ENCODE data around the gene ARHGAP6. TPM values are rescaled to one million over a fixed set of nuclear protein-coding genes. Genes with fewer than 3 reads are reported as not detected.

ARHGAP6 gene
- total and polyA plus RNA-seq, 2 experiments from 2014 or later = 0.26 to 0.59 TPM

- no peak for TF ChIP-seq ETS1 (IDR thresholded peaks at IDR 0.05)
- no peak for TF ChIP-seq ZNF331 (CRISPR knock-in tag; IDR thresholded peaks at IDR 0.05; ENCODE audit: low read depth)
- TF ChIP-seq STAT1 (IDR thresholded peaks at IDR 0.05; ENCODE audit: unreplicated experiment) = no peak
These were observed 536.1 kb downstream of the ARHGAP6 start (continued) for GRCh38 chrX:11129534-11130105.

- Mint-ChIP-seq H3K36me3 (ENCODE audit: low read depth) (peaks cover 28% of the 10 kb centered on the region), H3K9me3 (no peaks in the 10 kb centered on the region), H3K27me3 (ENCODE audit: insufficient read depth, low read depth, poor library complexity) (no peaks in the 10 kb centered on the region), H3K4me1 (peaks cover 8% of the 10 kb centered on the region; the same call in 1 of the 3 replicates), H3K4me3 (no peak overlapping the region), H3K27ac (no peak overlapping the region)
- no peak overlapping the region for H3K4me2 ChIP-seq
- no peaks in the 10 kb centered on the region for H4K20me1 ChIP-seq (replicated peaks; ENCODE audit: insufficient read depth)
- no peak for TF ChIP-seq CREB1 (CRISPR knock-in tag; IDR thresholded peaks at IDR 0.05; ENCODE audit: low read depth)
- TF ChIP-seq JUNB (IDR thresholded peaks at IDR 0.05; ENCODE audit: unreplicated experiment) = no peak
- no peak for TF ChIP-seq POLR2AphosphoS5 (IDR thresholded peaks at IDR 0.05; ENCODE audit: low read depth)
- TF ChIP-seq NANOG (IDR thresholded peaks at IDR 0.05; ENCODE audit: borderline replicate concordance) = no peak
- no peak for TF ChIP-seq EZH2phosphoT487 (IDR thresholded peaks at IDR 0.05; ENCODE audit: unreplicated experiment)
- H3K4me3 ChIP-seq = no peak overlapping the region
- H3K4me1 ChIP-seq (ENCODE audit: insufficient read depth) = no peaks in the 10 kb centered on the region
- peaks cover 4% of the 10 kb centered on the region; the same call in 1 of the 2 replicates for H3K36me3 ChIP-seq (ENCODE audit: insufficient read depth)
- ATAC-seq (no peak), DNase-seq (ENCODE audit: low spot score) (no peak)
- H3K27me3 ChIP-seq (ENCODE audit: insufficient read depth) = no peaks in the 10 kb centered on the region
- no peak overlapping the region for H3K27ac ChIP-seq (ENCODE audit: low read depth)
- H3K9me2 ChIP-seq (ENCODE audit: insufficient read depth) = no peaks in the 10 kb centered on the region
- H2AFZ ChIP-seq = no peak overlapping the region
- no peaks in the 10 kb centered on the region for H3K79me2 ChIP-seq (replicated peaks; ENCODE audit: insufficient read depth)
- no peaks in the 10 kb centered on the region for H3F3A ChIP-seq (replicated peaks; ENCODE audit: low read depth)
These were observed 540.7 kb downstream of the ARHGAP6 start for GRCh38 chrX:11125060-11125459.

- Histone ChIP-seq H3K79me2 (replicated peaks; ENCODE audit: insufficient read depth) (no peaks in the 10 kb centered on the region), H3K27ac (ENCODE audit: low read depth) (no peak overlapping the region), H3K4me1 (ENCODE audit: insufficient read depth) (no peaks in the 10 kb centered on the region), H4K20me1 (replicated peaks; ENCODE audit: insufficient read depth) (no peaks in the 10 kb centered on the region), H3F3A (replicated peaks; ENCODE audit: low read depth) (no peaks in the 10 kb centered on the region), H2AFZ (no peak overlapping the region), H3K27me3 (ENCODE audit: insufficient read depth) (no peaks in the 10 kb centered on the region), H3K9me2 (ENCODE audit: insufficient read depth) (no peaks in the 10 kb centered on the region), H3K4me3 (no peak overlapping the region), H3K4me2 (no peak overlapping the region), H3K36me3 (ENCODE audit: insufficient read depth) (peaks cover 4% of the 10 kb centered on the region; the same call in 1 of the 2 replicates)
- no peak overlapping the region for H3K27ac Mint-ChIP-seq
- H3K9me3 Mint-ChIP-seq = no peaks in the 10 kb centered on the region
- ATAC-seq (no peak), DNase-seq (ENCODE audit: low spot score) (no peak)
- H3K4me3 Mint-ChIP-seq = no peak overlapping the region
- peaks cover 37% of the 10 kb centered on the region for H3K36me3 Mint-ChIP-seq (ENCODE audit: low read depth)
- H3K27me3 Mint-ChIP-seq (ENCODE audit: insufficient read depth, low read depth, poor library complexity) = no peaks in the 10 kb centered on the region
- H3K4me1 Mint-ChIP-seq = peaks cover under 1% of the 10 kb centered on the region; the same call in 1 of the 3 replicates
- TF ChIP-seq CREB1 (CRISPR knock-in tag; IDR thresholded peaks at IDR 0.05; ENCODE audit: low read depth) (no peak), EZH2phosphoT487 (IDR thresholded peaks at IDR 0.05; ENCODE audit: unreplicated experiment) (no peak), ZNF114 (CRISPR knock-in tag; IDR thresholded peaks at IDR 0.05) (no peak), EZH2 (IDR thresholded peaks at IDR 0.05; ENCODE audit: low read depth, unreplicated experiment) (no peak), CTCF (conservative IDR thresholded peaks at IDR 0.05; ENCODE audit: low read depth in 2 of 2) (no peak), REST (IDR thresholded peaks at IDR 0.05; ENCODE audit: unreplicated experiment) (no peak)
These were observed 541.6 kb downstream of the ARHGAP6 start for GRCh38 chrX:11124112-11124511.
